HCT116 (cell line): ENCODE data around the gene CACNA1A. TPM values are rescaled to one million over a fixed set of nuclear protein-coding genes. Genes with fewer than 3 reads are reported as not detected.

Experiments
- ATAC-seq: fragments of 200-7000 bp; cut with Tn5 transposase; 2 replicates; pipeline ENCODE4 v1.9.1; 2020; ENCODE audit warnings: mild to moderate bottlenecking, moderate library complexity
- BruUV-seq: library from RNA; stranded (reverse); fragments of 400-500 nt; replicated peaks from 2 replicates; lab custom pipeline; 2021; lab: Mats Ljungman, UMichigan
- CTCF ChIA-PET: fragments of 300-600 bp; sonication (Branson Sonifier 250); formaldehyde crosslinking; loops from one replicate; lab custom pipeline; 2021; ENCODE audit warnings: antibody characterized with exemption; lab: Charles Lee
- POLR2A ChIA-PET: fragments of 300-600, 350-600 bp; sonication (Branson Sonifier 250); formaldehyde crosslinking; loops from one replicate; lab custom pipeline; 2021; ENCODE audit warnings: antibody characterized with exemption; lab: Charles Lee
- RAD21 ChIA-PET, 2 experiments: fragments of 300-600 bp; sonication (Branson Sonifier 250); formaldehyde crosslinking; loops; one replicate each; lab custom pipeline; 2023; ENCODE audit warnings: low total read pairs in 2 of 2; ENCODE audit not compliant: uncharacterized antibody in 2 of 2, unreplicated experiment in 2 of 2, low non-redundant PET in 1 of 2; lab: Charles Lee
- DNase-seq: peaks from one replicate; pipeline ENCODE4 v3.0.0-alpha.2; 2010; ENCODE audit warnings: low read depth, low spot score
- H2AFZ ChIP-seq: fragments of 200-600 bp; shearing (Covaris generic), sonication (generic); 2 replicates; pipeline ENCODE4 v1.6.1; 2017; ENCODE audit warnings: low read depth, mixed run types, mixed read lengths, antibody characterized with exemption, low read length; ENCODE audit not compliant: poor library complexity, severe bottlenecking
- H3K27ac ChIP-seq: 2 replicates; pipeline ENCODE4 v1.5.1; 2012; ENCODE audit warnings: low read depth, low read length
- H3K27me3 ChIP-seq: fragments of 200-600 bp; sonication (generic); 2 replicates; pipeline ENCODE4 v1.6.1; 2016; ENCODE audit warnings: mixed run types, low read length, mixed read lengths; ENCODE audit not compliant: insufficient read depth
- H3K36me3 ChIP-seq, 2 experiments: fragments of 200-500 bp in 1 of 2; fragments of 200-600 bp in 1 of 2; sonication (Bioruptor generic) in 1 of 2; sonication (generic) in 1 of 2; 2 replicates each; pipeline versions ENCODE4 v1.5.1 to v1.6.1; 2014 to 2016; ENCODE audit warnings: low read length in 2 of 2, inconsistent platforms in 1 of 2, mixed read lengths in 1 of 2, mixed run types in 1 of 2; ENCODE audit not compliant: insufficient read depth in 2 of 2, control insufficient read depth in 1 of 2
- H3K4me1 ChIP-seq, 2 experiments: fragments of 200-600 bp in 1 of 2; sonication (generic) in 1 of 2; 2 replicates each; pipeline versions ENCODE4 v1.5.1 to v1.6.1; 2012 to 2017; ENCODE audit warnings: low read length in 2 of 2, inconsistent platforms in 1 of 2, mild to moderate bottlenecking in 1 of 2, mixed read lengths in 1 of 2, mixed run types in 1 of 2, moderate library complexity in 1 of 2; ENCODE audit not compliant: insufficient read depth in 2 of 2, control insufficient read depth in 1 of 2
- H3K4me2 ChIP-seq: fragments of 200-600 bp; sonication (generic); 2 replicates; pipeline ENCODE4 v1.6.1; 2017; ENCODE audit warnings: mixed run types, low read length, mixed read lengths
- H3K4me3 ChIP-seq, 2 experiments: fragments of 200-600 bp in 1 of 2; sonication (generic) in 1 of 2; replicated peaks in 1 of 2; 2 replicates each; pipeline ENCODE4 v1.5.1; 2011 to 2016; ENCODE audit warnings: low read length in 2 of 2, control low read depth in 1 of 2, low read depth in 1 of 2, mild to moderate bottlenecking in 1 of 2, mixed read lengths in 1 of 2, mixed run types in 1 of 2
- H3K79me2 ChIP-seq: fragments of 200-600 bp; sonication (generic); 2 replicates; pipeline ENCODE4 v1.6.1; 2017; ENCODE audit warnings: mild to moderate bottlenecking, mixed run types, low read length, moderate library complexity, mixed read lengths; ENCODE audit not compliant: insufficient read depth
- H3K9ac ChIP-seq: fragments of 200-600 bp; sonication (generic); 2 replicates; pipeline ENCODE4 v1.6.1; 2016; ENCODE audit warnings: low read length, mixed read lengths
- H3K9me2 ChIP-seq: fragments of 200-600 bp; sonication (generic), shearing (Covaris generic); 2 replicates; pipeline ENCODE4 v1.6.1; 2017; ENCODE audit warnings: mixed run types, mild to moderate bottlenecking, moderate library complexity; ENCODE audit not compliant: insufficient read depth
- H3K9me3 ChIP-seq, 2 experiments: fragments of 200-500 bp in 1 of 2; fragments of 200-600 bp in 1 of 2; sonication (Bioruptor generic) in 1 of 2; sonication (generic) in 1 of 2; 2 replicates each; pipeline ENCODE4 v1.6.1; 2014 to 2017; ENCODE audit warnings: low read length in 2 of 2, mixed read lengths in 2 of 2, inconsistent platforms in 1 of 2, low read depth in 1 of 2, mild to moderate bottlenecking in 1 of 2, mixed run types in 1 of 2, moderate library complexity in 1 of 2; ENCODE audit not compliant: control insufficient read depth in 1 of 2, insufficient read depth in 1 of 2
- H4K20me1 ChIP-seq: fragments of 200-600 bp; sonication (generic), shearing (Covaris generic); 2 replicates; pipeline ENCODE4 v1.6.1; 2017; ENCODE audit warnings: mixed run types, mild to moderate bottlenecking, moderate library complexity; ENCODE audit not compliant: insufficient read depth
- CBX3 ChIP-seq: IDR thresholded peaks from 2 replicates; pipeline ENCODE4 v1.6.1; 2012; ENCODE audit warnings: low read depth
- CTCF ChIP-seq, 3 experiments: fragments of 200-600 bp in 1 of 3; sonication (generic) in 1 of 3; IDR thresholded peaks in 2 of 3; conservative IDR thresholded peaks in 1 of 3; 2 replicates each; pipeline ENCODE4 v1.5.1; 2012 to 2017; ENCODE audit warnings: low read depth in 2 of 3, low read length in 2 of 3, antibody characterized with exemption in 1 of 3, borderline replicate concordance in 1 of 3, control low read depth in 1 of 3, mild to moderate bottlenecking in 1 of 3, mixed read lengths in 1 of 3, mixed run types in 1 of 3, moderate library complexity in 1 of 3; ENCODE audit not compliant: insufficient read depth in 1 of 3
- ELF1 ChIP-seq: IDR thresholded peaks from 2 replicates; pipeline ENCODE4 v1.6.1; 2012; ENCODE audit warnings: low read depth, borderline replicate concordance
- EZH2phosphoT487 ChIP-seq: fragments of 200-600 bp; IDR thresholded peaks from 2 replicates; pipeline ENCODE4 v1.6.1; 2018; ENCODE audit warnings: antibody characterized with exemption, borderline replicate concordance
- FOSL1 ChIP-seq: IDR thresholded peaks from 2 replicates; pipeline ENCODE4 v1.6.1; 2012; ENCODE audit warnings: low read depth
- JUND ChIP-seq: IDR thresholded peaks from 2 replicates; pipeline ENCODE4 v1.6.1; 2012
- MAX ChIP-seq: IDR thresholded peaks from 2 replicates; pipeline ENCODE4 v1.6.1; 2012
- POLR2A ChIP-seq: IDR thresholded peaks from 2 replicates; pipeline ENCODE4 v1.7.0; 2011; ENCODE audit warnings: borderline replicate concordance; ENCODE audit not compliant: insufficient read depth, insufficient read length; ENCODE audit errors: extremely low read depth
- RAD21 ChIP-seq: IDR thresholded peaks from 2 replicates; pipeline ENCODE4 v1.6.1; 2012; ENCODE audit warnings: low read depth, mild to moderate bottlenecking
- REST ChIP-seq: IDR thresholded peaks from 2 replicates; pipeline ENCODE4 v1.6.1; 2012; ENCODE audit warnings: low read depth
- SIN3A ChIP-seq: IDR thresholded peaks from 2 replicates; pipeline ENCODE4 v1.6.1; 2012; ENCODE audit warnings: low read depth
- SRF ChIP-seq: IDR thresholded peaks from 2 replicates; pipeline ENCODE4 v1.6.1; 2012; ENCODE audit warnings: low read depth
- TCF7L2 ChIP-seq: IDR thresholded peaks from 2 replicates; pipeline ENCODE4 v1.7.0; 2011; ENCODE audit warnings: borderline replicate concordance, inconsistent platforms; ENCODE audit not compliant: insufficient read depth, insufficient read length; ENCODE audit errors: extremely low read depth
- ZBTB33 ChIP-seq: IDR thresholded peaks from 2 replicates; pipeline ENCODE4 v1.6.1; 2011; ENCODE audit warnings: mild to moderate bottlenecking, low read length, moderate library complexity; ENCODE audit not compliant: insufficient replicate concordance; ENCODE audit errors: extremely low read depth
- ZNF274 ChIP-seq: fragments of 200-500 bp; sonication (Bioruptor generic); IDR thresholded peaks from 2 replicates; pipeline ENCODE4 v1.6.1; 2014; ENCODE audit warnings: mild to moderate bottlenecking, low read depth, low read length, inconsistent platforms
- intact Hi-C: fragments of 100-400 bp; cut with micrococcal nuclease; formaldehyde crosslinking; loops from 2 replicates; pipeline ENCODE4 v1.10.0; 2022
- total RNA-seq: library from RNA; stranded (reverse); gene quantifications from one replicate; pipeline ENCODE4 v1.2.1, GENCODE V29; 2021; ENCODE audit not compliant: unreplicated experiment

The CACNA1A gene
- total RNA-seq, 1 experiment from 2014 or later, result 7.5 TPM

GRCh38 chr19:13547102-13547501, 40.8 kb upstream of the CACNA1A start:
- POLR2A ChIA-PET, result no interaction called here
- H3K9me2 ChIP-seq, result no peaks in the 10 kb centered on the region
- H3K4me3 ChIP-seq, result no peak overlapping the region
- H3K4me2 ChIP-seq, result no peak overlapping the region
- peaks cover 0 to 7% of the 10 kb centered on the region in 2 experiments; a peak in 2 of 4 replicates for H3K9me3 ChIP-seq
- no peaks in the 10 kb centered on the region for H4K20me1 ChIP-seq
- no peaks in the 10 kb centered on the region for H3K36me3 ChIP-seq
- no peak overlapping the region for H3K27ac ChIP-seq
- H3K27me3 ChIP-seq, result peaks cover 30% of the 10 kb centered on the region
- H2AFZ ChIP-seq, result no peak overlapping the region
- intact Hi-C loops, result no loop called here
- no TSS peak for BruUV-seq
- RAD21 ChIA-PET, result no interaction called here
- CTCF ChIA-PET, result no interaction called here
- no peak overlapping the region for H3K9ac ChIP-seq
- DNase-seq (no peak), ATAC-seq (no peak)
- H3K79me2 ChIP-seq, result no peaks in the 10 kb centered on the region
- no peak for TF ChIP-seq SIN3A
- no peak for TF ChIP-seq MAX
- no peak for TF ChIP-seq RAD21
- no peak for TF ChIP-seq CTCF (IDR thresholded peaks at IDR 0.05 in 2 of 3, conservative IDR thresholded peaks at IDR 0.05 in 1 of 3; ENCODE audit: borderline replicate concordance in 1 of 3, insufficient read depth in 1 of 3, low read depth in 2 of 3, low read length in 2 of 3)
- no peak for TF ChIP-seq REST
- TF ChIP-seq TCF7L2, result no peak
- TF ChIP-seq EZH2phosphoT487, result no peak
- no peak for TF ChIP-seq SRF
- TF ChIP-seq FOSL1, result no peak
- no peak for TF ChIP-seq ELF1
- TF ChIP-seq CBX3, result no peak
- no peak for TF ChIP-seq JUND
- no peak for TF ChIP-seq ZNF274
- TF ChIP-seq POLR2A, result no peak
- no peak for TF ChIP-seq ZBTB33
- H3K4me1 ChIP-seq, result no peaks in the 10 kb centered on the region
